ENCODE data around the gene ELF5. TPM values are rescaled to one million over a fixed set of nuclear protein-coding genes. Genes with fewer than 3 reads are reported as not detected.

Gene ELF5
- total RNA-seq, 2 donors from 2014 or later: not detected

DNA sequence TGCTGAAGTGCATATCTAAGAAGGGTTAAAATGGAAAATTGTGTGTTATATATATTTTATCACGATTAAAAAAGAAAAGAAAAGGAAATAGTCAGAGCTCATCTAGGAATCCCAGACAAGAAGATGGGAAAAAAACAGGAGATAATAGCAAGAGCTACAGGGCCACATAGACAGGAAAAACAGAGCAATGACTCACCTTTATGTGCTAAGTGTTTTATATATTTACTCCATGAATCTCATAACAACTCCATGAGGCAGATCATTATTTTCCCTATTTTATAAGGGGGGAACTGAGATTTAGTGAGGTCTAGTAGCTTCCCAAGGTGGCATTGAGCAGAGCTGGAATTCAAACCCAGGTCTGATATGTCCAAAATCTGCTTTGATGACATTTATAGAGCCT, 18.1 kb upstream of the ELF5 start:
- DNase-seq (no peak), ATAC-seq (replicated peaks in 1 of 2) (no peak)
- no peak overlapping the region for H3K27ac Mint-ChIP-seq
- no peaks in the 10 kb centered on the region for H3K4me1 Mint-ChIP-seq (ENCODE audit: low read depth)
- H3K27me3 Mint-ChIP-seq (ENCODE audit: low read depth): peaks cover 28% of the 10 kb centered on the region
- no peak overlapping the region for H3K4me3 Mint-ChIP-seq
- peaks cover 0 to 4% of the 10 kb centered on the region in 2 donors for H3K36me3 Mint-ChIP-seq (ENCODE audit: insufficient read depth in 2 of 2)
- peaks cover 2% of the 10 kb centered on the region in 2 donors for H3K9me3 Mint-ChIP-seq

DNA sequence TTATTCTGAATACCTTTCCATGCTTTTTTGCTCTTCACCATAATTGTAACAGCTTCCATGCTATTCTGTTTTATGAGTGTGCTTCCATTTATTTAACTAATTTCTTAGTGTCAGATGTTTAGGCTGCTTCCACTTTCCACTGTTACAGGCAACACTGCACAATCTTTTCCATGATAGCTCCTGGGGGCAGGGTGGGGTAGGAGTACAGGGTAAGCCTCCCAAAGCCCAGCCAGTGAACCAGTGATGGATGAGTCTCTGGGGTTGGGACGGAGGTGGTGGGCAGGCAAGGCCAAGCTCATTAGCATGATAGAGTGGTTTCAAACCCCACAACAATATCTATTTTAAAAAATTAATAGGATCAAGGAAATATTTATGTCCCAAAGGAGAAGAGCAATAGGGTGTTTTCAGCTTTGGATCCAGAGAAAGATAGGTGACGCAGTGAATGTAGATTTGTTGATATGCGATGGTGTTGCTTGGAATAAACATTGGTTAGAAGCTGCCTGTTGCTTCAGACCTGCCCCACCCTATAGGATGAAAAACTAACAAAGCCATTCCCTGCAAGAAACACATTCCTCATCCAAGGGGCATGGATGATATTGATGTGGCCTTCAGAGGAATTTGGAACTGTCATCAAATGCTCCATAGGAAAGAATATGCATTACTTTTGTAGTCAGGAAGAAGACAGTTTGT, 17.1 kb upstream of the ELF5 start:
- Mint-ChIP-seq H3K27ac (no peak overlapping the region), H3K27me3 (ENCODE audit: low read depth) (peaks cover 28% of the 10 kb centered on the region), H3K4me3 (no peak overlapping the region), H3K9me3 (peaks cover 2% of the 10 kb centered on the region in 2 donors), H3K4me1 (ENCODE audit: low read depth) (no peaks in the 10 kb centered on the region), H3K36me3 (ENCODE audit: insufficient read depth in 2 of 2) (peaks cover 0 to 4% of the 10 kb centered on the region in 2 donors)
- ATAC-seq (replicated peaks in 1 of 2): no peak
- no peak for DNase-seq

DNA sequence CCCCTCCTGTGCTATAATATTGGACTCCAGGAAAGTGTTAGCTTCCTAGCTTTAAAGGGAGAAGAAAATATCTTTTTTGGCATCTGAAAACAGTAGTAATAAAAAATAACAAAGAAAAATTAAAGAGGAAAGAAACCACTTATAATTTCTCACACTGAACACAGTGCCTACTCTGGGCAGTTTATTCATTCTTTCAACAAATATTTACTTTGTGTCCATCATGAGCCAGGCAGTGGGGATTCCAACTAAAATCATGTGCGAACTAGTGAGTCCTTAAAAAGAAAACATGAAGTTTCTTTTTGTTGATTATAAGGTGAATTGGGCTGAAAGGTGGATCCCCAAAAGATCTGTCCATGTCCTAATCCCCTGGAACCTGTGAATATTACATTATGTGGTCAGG, 16.0 kb upstream of the ELF5 start:
- peaks cover 0 to 3% of the 10 kb centered on the region in 2 donors for H3K36me3 Mint-ChIP-seq (ENCODE audit: insufficient read depth in 2 of 2)
- H3K27me3 Mint-ChIP-seq (ENCODE audit: low read depth): peaks cover 28% of the 10 kb centered on the region
- H3K4me1 Mint-ChIP-seq (ENCODE audit: low read depth): no peaks in the 10 kb centered on the region
- no peak for ATAC-seq (replicated peaks in 1 of 2)
- H3K9me3 Mint-ChIP-seq: peaks cover under 1 to 1% of the 10 kb centered on the region in 2 donors
- no peak for DNase-seq
- H3K4me3 Mint-ChIP-seq: no peak overlapping the region
- no peak overlapping the region for H3K27ac Mint-ChIP-seq

DNA sequence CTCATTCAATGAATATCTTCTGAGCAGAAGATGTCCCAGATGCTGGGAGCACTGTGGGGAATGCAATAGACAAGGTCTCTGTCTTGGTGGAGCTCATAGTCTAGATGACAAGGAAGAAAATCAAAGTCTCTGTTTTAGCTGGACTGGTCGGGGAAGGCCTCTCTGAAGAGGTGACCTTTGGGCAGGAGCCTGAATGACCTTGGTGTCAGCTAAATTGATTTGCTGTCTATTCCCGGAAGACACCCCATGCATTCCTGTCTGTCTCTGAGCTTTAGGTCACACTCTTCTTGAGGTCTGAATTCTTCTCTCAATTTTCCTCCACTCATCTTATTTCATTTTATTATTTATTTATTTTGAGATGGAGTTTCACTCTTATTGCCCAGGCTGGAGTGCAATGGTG, 14.5 kb upstream of the ELF5 start:
- H3K27me3 Mint-ChIP-seq (ENCODE audit: low read depth): peaks cover 22% of the 10 kb centered on the region
- no peak overlapping the region for H3K4me3 Mint-ChIP-seq
- DNase-seq (no peak), ATAC-seq (replicated peaks in 1 of 2) (no peak)
- no peaks in the 10 kb centered on the region for H3K36me3 Mint-ChIP-seq (ENCODE audit: insufficient read depth in 2 of 2)
- H3K4me1 Mint-ChIP-seq (ENCODE audit: low read depth): no peaks in the 10 kb centered on the region
- H3K9me3 Mint-ChIP-seq: no peaks in the 10 kb centered on the region
- H3K27ac Mint-ChIP-seq: no peak overlapping the region

DNA sequence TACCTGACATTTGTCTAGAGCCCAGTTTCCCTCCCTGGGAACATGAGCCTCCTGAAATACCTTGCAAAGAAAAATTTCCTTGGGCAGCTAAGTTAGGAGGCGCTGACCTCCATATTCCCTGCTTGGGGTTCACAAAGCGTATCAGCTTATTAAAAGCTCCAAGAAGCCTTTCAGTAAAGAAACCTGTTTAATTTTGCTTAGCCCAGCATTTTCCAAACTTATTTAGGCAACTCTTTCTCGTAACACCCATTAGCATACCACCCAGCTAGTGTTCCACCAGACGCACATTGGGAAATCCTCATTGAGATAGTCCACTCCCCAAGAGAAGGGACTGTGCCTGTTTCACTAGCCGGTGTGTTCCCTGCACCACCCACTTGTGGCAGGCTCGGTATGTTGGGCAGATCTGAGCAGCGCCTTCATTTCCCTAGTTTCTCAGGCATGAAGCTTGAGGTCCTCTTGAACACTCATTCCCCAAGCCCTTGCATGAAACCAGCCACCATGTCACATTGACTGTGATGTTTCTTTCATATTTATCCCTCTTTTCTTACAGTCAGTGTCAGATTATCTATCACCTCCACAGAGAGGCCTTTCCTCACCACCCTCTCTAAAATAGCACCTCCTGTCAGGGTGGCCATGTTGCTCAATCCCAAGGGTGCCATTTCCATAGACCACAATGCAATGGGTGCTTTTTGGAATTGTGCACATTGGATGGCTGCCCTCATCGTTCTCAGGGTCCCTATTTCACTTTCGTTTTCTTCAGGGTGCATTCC, 12.5 kb upstream of the ELF5 start:
- ATAC-seq (replicated peaks in 1 of 2): no peak
- no peaks in the 10 kb centered on the region for H3K9me3 Mint-ChIP-seq

DNA sequence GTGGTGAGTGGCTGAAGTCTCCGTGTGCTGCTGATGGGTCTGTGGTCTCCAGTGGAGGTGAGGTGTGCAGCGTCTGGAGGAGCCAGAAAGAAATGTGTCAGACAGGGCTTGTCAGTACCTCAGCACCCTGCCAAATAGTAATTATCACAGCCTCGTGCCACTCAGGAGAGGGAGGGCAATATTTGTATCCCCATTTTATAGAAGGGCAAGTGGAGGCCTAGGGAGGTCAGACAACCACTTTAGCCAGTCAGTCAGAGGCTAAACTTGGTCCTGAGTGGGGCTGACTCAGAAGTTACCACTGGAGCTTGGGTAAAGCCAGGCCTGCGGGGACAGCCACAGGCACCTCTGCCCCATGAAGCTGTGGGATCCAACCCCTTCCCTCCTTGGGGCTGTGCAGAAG, 11.5 kb upstream of the ELF5 start:
- H3K27me3 Mint-ChIP-seq (ENCODE audit: low read depth): peaks cover 13% of the 10 kb centered on the region
- H3K36me3 Mint-ChIP-seq (ENCODE audit: insufficient read depth in 2 of 2): no peaks in the 10 kb centered on the region
- DNase-seq: no peak
- ATAC-seq (replicated peaks in 1 of 2): no peak
- no peak overlapping the region for H3K27ac Mint-ChIP-seq
- H3K4me3 Mint-ChIP-seq: no peak overlapping the region
- H3K4me1 Mint-ChIP-seq (ENCODE audit: low read depth): no peaks in the 10 kb centered on the region
- H3K9me3 Mint-ChIP-seq: no peaks in the 10 kb centered on the region

More for the DNA sequence above, 12.5 kb upstream of the ELF5 start:
- H3K4me3 Mint-ChIP-seq: no peak overlapping the region
- no peak overlapping the region for H3K27ac Mint-ChIP-seq
- peaks cover 16% of the 10 kb centered on the region for H3K27me3 Mint-ChIP-seq (ENCODE audit: low read depth)
- H3K36me3 Mint-ChIP-seq (ENCODE audit: insufficient read depth in 2 of 2): no peaks in the 10 kb centered on the region
- no peaks in the 10 kb centered on the region for H3K4me1 Mint-ChIP-seq (ENCODE audit: low read depth)
- DNase-seq: no peak

DNA sequence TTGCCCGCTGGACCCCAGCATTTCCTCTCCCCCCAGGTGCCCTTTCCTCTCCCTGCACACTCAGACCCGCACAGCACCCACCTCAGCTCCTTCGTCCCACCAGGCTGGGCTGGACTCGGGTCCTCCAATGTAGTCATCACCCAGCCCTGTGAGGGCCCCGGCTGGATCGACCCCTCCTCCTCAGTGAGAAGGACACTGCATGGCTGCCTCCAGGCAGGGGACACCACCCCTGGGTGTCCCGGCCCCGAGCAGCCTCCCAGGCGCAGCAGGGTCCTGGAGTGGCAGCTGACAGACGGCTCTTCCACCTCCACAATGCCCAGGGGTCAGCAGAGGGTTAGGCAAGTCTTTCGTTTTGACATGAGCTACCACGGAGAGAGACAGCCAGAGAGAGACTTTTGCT, 11.1 kb upstream of the ELF5 start:
- Mint-ChIP-seq H3K27ac (no peak overlapping the region), H3K36me3 (ENCODE audit: insufficient read depth in 2 of 2) (no peaks in the 10 kb centered on the region), H3K9me3 (no peaks in the 10 kb centered on the region), H3K27me3 (ENCODE audit: low read depth) (peaks cover 9% of the 10 kb centered on the region), H3K4me1 (ENCODE audit: low read depth) (no peaks in the 10 kb centered on the region), H3K4me3 (no peak overlapping the region)
- DNase-seq (no peak), ATAC-seq (replicated peaks in 1 of 2) (no peak)

DNA sequence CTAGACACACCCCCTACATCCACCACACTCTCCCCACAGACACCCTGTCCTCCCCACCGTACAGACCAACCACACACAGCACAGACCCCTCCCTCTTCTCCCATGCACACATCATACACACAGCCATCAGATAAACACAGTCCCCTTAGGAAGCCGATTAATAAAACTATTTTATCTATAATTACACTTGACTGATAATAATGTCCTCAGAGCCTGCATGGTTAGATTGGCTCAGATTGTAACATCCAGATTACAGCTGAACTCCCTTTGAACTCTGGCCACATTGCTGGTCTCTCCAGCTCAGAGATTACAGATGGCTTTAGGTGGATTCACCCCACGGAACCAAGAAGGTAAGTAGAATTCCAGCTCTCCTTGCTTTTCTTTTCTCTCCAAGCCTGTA, 9.5 kb upstream of the ELF5 start:
- no peak for DNase-seq
- no peak overlapping the region for H3K27ac Mint-ChIP-seq
- H3K9me3 Mint-ChIP-seq: no peaks in the 10 kb centered on the region
- no peak overlapping the region for H3K4me3 Mint-ChIP-seq
- no peaks in the 10 kb centered on the region for H3K27me3 Mint-ChIP-seq (ENCODE audit: low read depth)
- ATAC-seq (replicated peaks in 1 of 2): no peak
- no peaks in the 10 kb centered on the region for H3K4me1 Mint-ChIP-seq (ENCODE audit: low read depth)
- no peaks in the 10 kb centered on the region for H3K36me3 Mint-ChIP-seq (ENCODE audit: insufficient read depth in 2 of 2)

DNA sequence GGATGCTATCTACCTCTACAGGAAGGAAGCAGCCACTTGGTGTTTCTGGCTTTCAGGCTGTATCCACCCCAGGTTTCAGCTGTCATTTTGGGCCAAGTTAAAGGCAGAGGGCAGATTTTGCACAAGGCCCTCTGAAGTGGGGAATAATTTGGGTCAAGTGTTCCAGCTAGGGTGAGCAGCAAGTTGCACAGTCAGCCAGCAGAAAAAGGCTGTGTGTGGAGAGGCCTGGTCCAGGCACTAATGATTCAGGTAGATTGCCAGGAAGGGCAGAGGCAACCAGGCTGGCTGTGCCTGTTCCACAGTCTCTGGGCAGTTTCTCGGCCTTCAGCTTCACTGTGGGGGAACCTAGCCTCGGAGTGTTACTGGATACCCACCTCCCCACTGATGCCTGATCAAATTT, 8.6 kb upstream of the ELF5 start:
- no peaks in the 10 kb centered on the region for H3K36me3 Mint-ChIP-seq (ENCODE audit: insufficient read depth in 2 of 2)
- no peaks in the 10 kb centered on the region for H3K4me1 Mint-ChIP-seq (ENCODE audit: low read depth)
- ATAC-seq (replicated peaks in 1 of 2) (no peak), DNase-seq (no peak)
- no peaks in the 10 kb centered on the region for H3K9me3 Mint-ChIP-seq
- no peak overlapping the region for H3K4me3 Mint-ChIP-seq
- no peak overlapping the region for H3K27ac Mint-ChIP-seq
- H3K27me3 Mint-ChIP-seq (ENCODE audit: low read depth): no peaks in the 10 kb centered on the region

DNA sequence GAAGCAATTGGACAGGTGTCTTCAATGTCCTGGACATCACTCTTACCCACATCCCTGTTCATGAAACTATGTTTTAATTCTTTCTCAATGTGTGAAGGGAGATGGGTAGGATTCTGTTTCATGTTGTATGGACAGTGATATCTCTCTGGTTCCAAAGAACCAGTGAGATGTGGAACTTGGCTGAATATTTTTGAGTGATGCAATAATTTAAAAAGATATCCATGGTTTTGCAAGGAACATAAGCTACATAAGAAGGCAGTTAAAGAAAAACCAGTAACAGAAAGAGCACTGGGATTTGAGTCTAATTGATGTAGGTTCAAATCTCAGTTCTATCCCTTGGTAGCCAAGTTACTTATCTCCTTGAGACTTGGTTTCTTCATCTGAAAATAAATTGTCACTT, 7.7 kb upstream of the ELF5 start:
- Mint-ChIP-seq H3K4me1 (ENCODE audit: low read depth) (no peaks in the 10 kb centered on the region), H3K9me3 (no peaks in the 10 kb centered on the region), H3K27me3 (ENCODE audit: low read depth) (no peaks in the 10 kb centered on the region), H3K4me3 (no peak overlapping the region), H3K36me3 (ENCODE audit: insufficient read depth in 2 of 2) (no peaks in the 10 kb centered on the region), H3K27ac (no peak overlapping the region)
- no peak for DNase-seq
- no peak for ATAC-seq (replicated peaks in 1 of 2)

DNA sequence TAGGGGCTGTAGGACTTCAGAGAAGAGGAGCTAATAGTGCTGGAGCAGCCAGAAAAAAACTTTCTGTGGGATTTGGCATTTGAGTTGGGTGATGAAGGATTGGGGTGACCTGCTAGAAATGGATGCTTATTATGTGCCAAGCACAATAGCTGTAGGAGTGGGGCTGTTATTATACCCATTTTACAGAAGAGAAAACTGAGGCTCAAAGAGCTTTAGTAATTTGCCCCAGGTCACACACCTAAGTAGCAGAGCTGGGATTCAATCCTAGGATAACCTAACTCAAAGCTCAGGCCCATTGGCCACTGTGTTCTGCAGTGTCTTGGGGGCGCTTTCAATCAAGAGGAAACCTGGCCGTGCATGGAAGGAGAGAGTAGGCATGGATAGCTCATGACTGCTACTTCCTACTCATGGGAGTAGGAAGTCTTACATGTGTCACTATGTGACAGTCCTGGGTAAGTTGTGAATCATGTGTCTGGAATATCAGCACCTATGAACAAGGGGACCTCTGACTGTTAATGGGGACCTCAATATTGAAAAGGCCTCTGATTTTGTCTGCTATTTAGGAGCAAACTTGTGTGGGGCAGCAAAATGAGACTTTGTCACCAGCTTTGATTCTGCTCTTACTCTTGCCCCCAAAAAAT, 6.1 kb upstream of the ELF5 start:
- DNase-seq (no peak), ATAC-seq (replicated peaks in 1 of 2) (no peak)
- Mint-ChIP-seq H3K36me3 (ENCODE audit: insufficient read depth in 2 of 2) (no peaks in the 10 kb centered on the region), H3K27me3 (ENCODE audit: low read depth) (no peaks in the 10 kb centered on the region), H3K4me1 (ENCODE audit: low read depth) (no peaks in the 10 kb centered on the region), H3K27ac (no peak overlapping the region), H3K9me3 (no peaks in the 10 kb centered on the region), H3K4me3 (no peak overlapping the region)

DNA sequence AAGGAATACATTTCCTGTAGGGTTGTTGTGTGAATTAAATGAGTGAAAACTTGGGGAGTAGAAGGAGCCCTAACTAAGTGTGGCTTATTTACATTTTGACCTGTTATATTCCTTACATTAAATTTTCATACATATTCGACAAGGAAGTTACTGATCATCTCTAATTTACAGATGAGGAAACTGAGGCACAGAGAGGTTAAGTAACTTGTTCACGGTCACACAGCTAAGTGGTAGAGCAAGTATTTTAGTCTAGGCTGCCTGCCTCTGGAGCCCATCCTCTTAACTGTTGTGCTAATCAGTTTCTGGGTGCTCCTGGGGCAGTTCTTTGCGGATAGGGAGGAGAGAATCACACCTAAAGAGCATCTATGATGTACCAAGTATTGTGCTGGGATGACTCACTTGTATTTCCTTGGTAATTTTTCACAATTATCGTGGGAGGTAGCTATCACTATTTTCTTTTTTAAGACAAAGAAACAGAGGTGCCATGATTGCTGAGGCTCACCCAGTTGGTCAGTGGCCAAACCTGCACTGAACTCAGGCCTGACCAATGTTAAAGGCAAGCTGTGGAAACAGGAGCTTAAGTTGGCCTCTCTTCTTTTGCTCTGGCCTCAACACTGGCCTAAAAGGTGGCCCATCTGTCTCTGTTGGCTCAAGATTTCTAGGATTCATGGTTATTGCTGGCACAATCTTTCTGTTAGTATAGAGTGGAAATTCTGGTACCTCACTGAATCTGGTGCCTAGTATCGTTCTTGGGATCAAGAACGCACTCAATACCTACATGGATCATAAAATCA, 2.9 kb upstream of the ELF5 start:
- H3K27ac Mint-ChIP-seq: no peak overlapping the region
- H3K36me3 Mint-ChIP-seq (ENCODE audit: insufficient read depth in 2 of 2): no peaks in the 10 kb centered on the region
- H3K4me1 Mint-ChIP-seq (ENCODE audit: low read depth): no peaks in the 10 kb centered on the region
- ATAC-seq (replicated peaks in 1 of 2) (no peak), DNase-seq (no peak)
- no peaks in the 10 kb centered on the region for H3K9me3 Mint-ChIP-seq
- no peak overlapping the region for H3K4me3 Mint-ChIP-seq
- no peaks in the 10 kb centered on the region for H3K27me3 Mint-ChIP-seq (ENCODE audit: low read depth)

DNA sequence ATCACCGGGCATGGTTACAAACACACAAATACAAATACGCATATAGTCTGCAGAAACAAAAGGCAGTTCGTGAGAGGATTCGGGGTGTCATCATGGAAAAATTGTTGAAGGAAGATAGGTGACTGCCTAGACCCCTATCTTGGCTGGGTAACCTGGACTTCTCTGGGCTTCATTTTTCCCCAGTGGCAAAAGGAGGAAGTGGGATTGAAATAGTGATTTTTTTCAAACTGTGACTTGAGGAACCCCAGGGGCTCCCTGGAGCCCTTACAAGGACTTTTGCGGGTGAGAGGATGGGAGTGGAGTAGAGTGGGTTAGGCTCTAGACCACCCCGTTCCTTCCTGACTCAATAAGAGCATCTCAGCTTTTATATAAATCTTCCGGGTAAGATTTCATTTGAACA, 1.0 kb upstream of the ELF5 start:
- Mint-ChIP-seq H3K9me3 (no peaks in the 10 kb centered on the region), H3K4me3 (no peak overlapping the region), H3K36me3 (ENCODE audit: insufficient read depth in 2 of 2) (no peaks in the 10 kb centered on the region), H3K4me1 (ENCODE audit: low read depth) (no peaks in the 10 kb centered on the region), H3K27ac (no peak overlapping the region), H3K27me3 (ENCODE audit: low read depth) (no peaks in the 10 kb centered on the region)
- DNase-seq: no peak
- no peak for ATAC-seq (replicated peaks in 1 of 2)

All from activated T-cell treated with anti-CD3 and anti-CD28 coated beads, Interleukin-2, amount 50 U/mL, for 72 hours (primary cell).